ENCODE data around the gene CSH2. TPM values are rescaled to one million over a fixed set of nuclear protein-coding genes. Genes with fewer than 3 reads are reported as not detected.

Gene CSH2
- total RNA-seq, 4 donors from 2014 or later = not detected

DNA sequence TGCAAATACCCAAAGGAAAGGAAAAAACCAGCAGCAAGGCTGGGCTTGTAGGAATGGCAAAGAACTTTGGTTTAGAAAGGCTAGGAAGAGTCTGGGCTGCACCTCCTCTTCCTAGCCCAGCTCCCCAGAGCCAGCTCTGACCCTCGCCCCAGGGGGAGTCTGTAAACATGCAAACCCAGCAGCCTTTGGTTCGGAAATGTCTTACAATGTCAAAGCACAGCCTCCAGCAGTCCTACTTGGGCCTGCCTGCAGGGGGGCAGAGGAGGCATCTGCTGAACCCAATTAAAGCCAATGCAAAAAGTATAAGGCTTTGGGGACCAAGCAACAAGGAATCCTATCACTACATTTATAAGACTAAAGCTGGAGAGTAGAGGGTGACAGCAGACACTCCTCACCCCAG, 41.0 kb downstream of the CSH2 start:
- TF ChIP-seq, protein P1, sequence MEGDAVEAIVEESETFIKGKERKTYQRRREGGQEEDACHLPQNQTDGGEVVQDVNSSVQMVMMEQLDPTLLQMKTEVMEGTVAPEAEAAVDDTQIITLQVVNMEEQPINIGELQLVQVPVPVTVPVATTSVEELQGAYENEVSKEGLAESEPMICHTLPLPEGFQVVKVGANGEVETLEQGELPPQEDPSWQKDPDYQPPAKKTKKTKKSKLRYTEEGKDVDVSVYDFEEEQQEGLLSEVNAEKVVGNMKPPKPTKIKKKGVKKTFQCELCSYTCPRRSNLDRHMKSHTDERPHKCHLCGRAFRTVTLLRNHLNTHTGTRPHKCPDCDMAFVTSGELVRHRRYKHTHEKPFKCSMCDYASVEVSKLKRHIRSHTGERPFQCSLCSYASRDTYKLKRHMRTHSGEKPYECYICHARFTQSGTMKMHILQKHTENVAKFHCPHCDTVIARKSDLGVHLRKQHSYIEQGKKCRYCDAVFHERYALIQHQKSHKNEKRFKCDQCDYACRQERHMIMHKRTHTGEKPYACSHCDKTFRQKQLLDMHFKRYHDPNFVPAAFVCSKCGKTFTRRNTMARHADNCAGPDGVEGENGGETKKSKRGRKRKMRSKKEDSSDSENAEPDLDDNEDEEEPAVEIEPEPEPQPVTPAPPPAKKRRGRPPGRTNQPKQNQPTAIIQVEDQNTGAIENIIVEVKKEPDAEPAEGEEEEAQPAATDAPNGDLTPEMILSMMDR (IDR thresholded peaks at IDR 0.05) = no peak
- no peak for TF ChIP-seq POLR2A (IDR thresholded peaks at IDR 0.05)
- no peaks in the 10 kb centered on the region for H3K27me3 ChIP-seq
- peaks cover 9 to 30% of the 10 kb centered on the region in 2 donors for H3K4me1 ChIP-seq
- H3K36me3 ChIP-seq = peaks cover 69 to 74% of the 10 kb centered on the region in 2 donors
- H3K9me3 ChIP-seq = no peaks in the 10 kb centered on the region
- no peak overlapping the region for H3K4me3 ChIP-seq (replicated peaks in 1 of 3)
- intact Hi-C loops (cut with DNase I) = no loop called here
- WGBS, 2 donors = 84 to 86% methylated on average over 2 of the region's 2 CpGs
- no peak for DNase-seq
- H3K27ac ChIP-seq = no peak overlapping the region

DNA sequence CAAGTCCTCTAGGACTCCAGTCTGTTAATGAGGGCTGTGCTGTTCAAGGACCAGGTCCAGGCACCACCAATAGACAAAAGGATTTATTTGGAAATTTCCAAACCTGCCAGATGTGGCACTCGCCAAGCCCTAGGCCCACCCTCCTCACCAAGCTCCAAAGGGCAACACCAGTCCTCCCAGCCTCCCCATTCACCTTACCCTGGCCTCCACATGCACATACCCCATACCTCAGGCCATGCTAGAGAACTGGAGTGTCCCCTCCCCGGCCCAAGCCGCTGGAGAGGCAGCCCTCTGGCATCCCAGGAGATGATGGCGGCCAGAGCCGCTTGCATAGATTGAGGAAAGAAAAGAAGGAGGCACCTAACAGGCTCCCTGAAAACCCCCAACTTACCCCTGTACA, 41.5 kb downstream of the CSH2 start:
- 86 to 88% methylated on average over 5 of the region's 5 CpGs for WGBS, 2 donors
- H3K4me1 ChIP-seq = peaks cover 8 to 25% of the 10 kb centered on the region in 2 donors
- H3K9me3 ChIP-seq = no peaks in the 10 kb centered on the region
- intact Hi-C loops (cut with DNase I) = no loop called here
- TF ChIP-seq, protein P1 (IDR thresholded peaks at IDR 0.05) = no peak
- TF ChIP-seq POLR2A (IDR thresholded peaks at IDR 0.05) = no peak
- H3K27me3 ChIP-seq = no peaks in the 10 kb centered on the region
- no peak overlapping the region for H3K27ac ChIP-seq
- DNase-seq = no peak
- peaks cover 69 to 74% of the 10 kb centered on the region in 2 donors for H3K36me3 ChIP-seq
- no peak overlapping the region for H3K4me3 ChIP-seq (replicated peaks in 1 of 3)

GRCh38 chr17:63831505-63831904, 42.0 kb downstream of the CSH2 start:
- intact Hi-C loops (cut with DNase I) = no loop called here

DNA sequence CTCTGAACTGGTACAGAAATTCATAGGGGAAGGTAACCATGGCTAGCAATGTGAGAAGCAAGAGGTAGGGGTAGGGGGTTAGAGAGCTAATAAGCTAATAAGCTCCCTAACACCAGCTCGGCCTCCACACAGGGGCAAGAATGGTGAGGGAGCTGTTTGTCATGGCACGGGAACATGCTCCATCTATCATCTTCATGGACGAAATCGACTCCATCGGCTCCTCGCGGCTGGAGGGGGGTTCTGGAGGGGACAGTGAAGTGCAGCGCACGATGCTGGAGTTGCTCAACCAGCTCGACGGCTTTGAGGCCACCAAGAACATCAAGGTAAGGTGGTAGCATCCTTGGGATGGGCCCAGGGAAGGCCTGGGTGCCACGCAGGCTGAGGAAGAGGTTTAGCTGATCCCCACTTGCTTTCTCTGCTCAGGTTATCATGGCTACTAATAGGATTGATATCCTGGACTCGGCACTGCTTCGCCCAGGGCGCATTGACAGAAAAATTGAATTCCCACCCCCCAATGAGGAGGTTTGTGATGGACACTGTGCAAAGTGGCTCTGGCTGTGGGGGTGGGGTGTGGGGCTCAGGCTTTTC, 42.5 kb downstream of the CSH2 start:
- Histone ChIP-seq H3K4me3 (replicated peaks in 1 of 3) (no peak overlapping the region), H3K27ac (no peak overlapping the region), H3K9me3 (no peaks in the 10 kb centered on the region), H3K27me3 (no peaks in the 10 kb centered on the region), H3K4me1 (peaks cover 13 to 27% of the 10 kb centered on the region in 2 donors), H3K36me3 (peaks cover 64 to 65% of the 10 kb centered on the region in 2 donors)
- intact Hi-C loops (cut with DNase I) = no loop called here
- DNase-seq = no peak
- no peak for TF ChIP-seq POLR2A (IDR thresholded peaks at IDR 0.05)
- TF ChIP-seq, protein P1 (IDR thresholded peaks at IDR 0.05) = no peak
- 87 to 88% methylated on average over 15 of the region's 15 CpGs for WGBS, 2 donors

More at GRCh38 chr17:63831505-63831904, 42.0 kb downstream of the CSH2 start:
- no peaks in the 10 kb centered on the region for H3K9me3 ChIP-seq
- 78 to 88% methylated on average over 8 of the region's 8 CpGs for WGBS, 2 donors
- H3K27me3 ChIP-seq = no peaks in the 10 kb centered on the region
- H3K4me1 ChIP-seq = peaks cover 8 to 24% of the 10 kb centered on the region in 2 donors
- no peak for DNase-seq
- H3K4me3 ChIP-seq (replicated peaks in 1 of 3) = no peak overlapping the region
- no peak overlapping the region for H3K27ac ChIP-seq
- peaks cover 69 to 70% of the 10 kb centered on the region in 2 donors for H3K36me3 ChIP-seq
- TF ChIP-seq POLR2A (IDR thresholded peaks at IDR 0.05) = no peak
- TF ChIP-seq, protein P1 (IDR thresholded peaks at IDR 0.05) = no peak

- no peak for DNase-seq
- 92 to 94% methylated on average over 5 of the region's 5 CpGs for WGBS, 2 donors
- peaks cover 14 to 29% of the 10 kb centered on the region in 2 donors for H3K4me1 ChIP-seq
- no peaks in the 10 kb centered on the region for H3K9me3 ChIP-seq
- H3K36me3 ChIP-seq = peaks cover 58 to 60% of the 10 kb centered on the region in 2 donors
- no peak overlapping the region for H3K4me3 ChIP-seq (replicated peaks in 1 of 3)
- no peak overlapping the region for H3K27ac ChIP-seq
- H3K27me3 ChIP-seq = no peaks in the 10 kb centered on the region
- intact Hi-C loops (cut with DNase I) = no loop called here
- no peak for TF ChIP-seq POLR2A (IDR thresholded peaks at IDR 0.05)
- TF ChIP-seq, protein P1 (IDR thresholded peaks at IDR 0.05) = no peak
Measured at GRCh38 chr17:63830278-63830677, 43.2 kb downstream of the CSH2 start.

Measured in thyroid gland (tissue), 4 donors.